A549 treated with AZD9567 at 1 μM for 4 hours (cell line): ENCODE data around the gene MARCHF3. TPM values are rescaled to one million over a fixed set of nuclear protein-coding genes. Genes with fewer than 3 reads are reported as not detected.

Experiments used
- total RNA-seq: library from RNA; stranded (reverse); fragments of 200-300 nt; extraction: Qiagen RNA extraction; gene quantifications from 5 replicates; pipeline ENCODE4 v1.2.3, GENCODE V29; 2022; ENCODE audit not compliant: insufficient read depth

MARCHF3 gene, protein sequence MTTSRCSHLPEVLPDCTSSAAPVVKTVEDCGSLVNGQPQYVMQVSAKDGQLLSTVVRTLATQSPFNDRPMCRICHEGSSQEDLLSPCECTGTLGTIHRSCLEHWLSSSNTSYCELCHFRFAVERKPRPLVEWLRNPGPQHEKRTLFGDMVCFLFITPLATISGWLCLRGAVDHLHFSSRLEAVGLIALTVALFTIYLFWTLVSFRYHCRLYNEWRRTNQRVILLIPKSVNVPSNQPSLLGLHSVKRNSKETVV
- total RNA-seq, result 0.85 to 1.6 TPM (median 1.0 TPM) in 4 of 5 replicates, not detected in the other

GRCh38 chr5:127030259-127031146, at the start of gene MARCHF3:
MARCHF3 (minus strand) TSS chr5:127030558; CDS start chr5:126918171, 112,387 bp downstream.

GRCh38 chr5:127072861-127073846, 42.8 kb upstream of the MARCHF3 start, which contains the start of gene C5orf63:
C5orf63 (minus strand) TSS chr5:127073502; CDS start chr5:127058995, 14,507 bp downstream.

Other genes with a start within 250 kb of the MARCHF3 start
- gene C5orf63, start 42.9 kb upstream of the MARCHF3 start, total RNA-seq, result 3.1 to 11.7 TPM (median 4.2 TPM) in 5 replicates